AG09309 (cell line): Measurements from ENCODE around the gene PXK.

Experiments used
- DNase-seq: peaks from one replicate; pipeline ENCODE4 v3.0.0-alpha.2; 2010; ENCODE audit warnings: low read depth
- H3K4me3 ChIP-seq: 2 replicates; pipeline ENCODE4 v1.5.1; 2011; ENCODE audit warnings: mild to moderate bottlenecking, low read depth, low read length, moderate library complexity; ENCODE audit not compliant: control insufficient read depth
- CTCF ChIP-seq: IDR thresholded peaks from 2 replicates; pipeline ENCODE4 v1.5.1; 2011; ENCODE audit warnings: mild to moderate bottlenecking, low read depth, low read length, inconsistent platforms; ENCODE audit not compliant: insufficient read depth, control insufficient read depth; ENCODE audit errors: missing control alignments

The PXK gene

GRCh38 chr3:58345457-58345856 is 12.8 kb downstream of the PXK start:
- no peak for DNase-seq
- no peak for TF ChIP-seq CTCF
- H3K4me3 ChIP-seq, result no peak overlapping the region

GRCh38 chr3:58346368-58346767 is 13.7 kb downstream of the PXK start:
- DNase-seq, result no peak
- no peak overlapping the region for H3K4me3 ChIP-seq
- TF ChIP-seq CTCF, result no peak

- no peak for DNase-seq
- H3K4me3 ChIP-seq, result no peak overlapping the region
- no peak for TF ChIP-seq CTCF
Observed at GRCh38 chr3:58347984-58348383, 15.3 kb downstream of the PXK start.

- DNase-seq, result no peak
Observed at GRCh38 chr3:58349792-58350626, 17.3 kb downstream of the PXK start.

GRCh38 chr3:58350627-58351013 is 17.9 kb downstream of the PXK start:
- TF ChIP-seq CTCF, result no peak
- no peak overlapping the region for H3K4me3 ChIP-seq
- DNase-seq, result no peak

More at GRCh38 chr3:58349792-58350626, 17.3 kb downstream of the PXK start:
- H3K4me3 ChIP-seq, result no peak overlapping the region
- no peak for TF ChIP-seq CTCF

GRCh38 chr3:58351920-58352319 is 19.2 kb downstream of the PXK start:
- DNase-seq, result no peak
- no peak overlapping the region for H3K4me3 ChIP-seq
- TF ChIP-seq CTCF, result no peak

GRCh38 chr3:58352626-58353025 is 19.9 kb downstream of the PXK start:
- no peak for TF ChIP-seq CTCF
- no peak for DNase-seq
- no peak overlapping the region for H3K4me3 ChIP-seq
